K562 (cell line): ENCODE results near the gene RBMS3. TPM values are rescaled to one million over a fixed set of nuclear protein-coding genes. Genes with fewer than 3 reads are reported as not detected.

Experiments
- ATAC-seq: fragments of 200-7000 bp; cut with Tn5 transposase; 3 replicates; pipeline ENCODE4 v1.9.1; 2020; ENCODE audit warnings: moderate library complexity
- BruUV-seq: library from RNA; stranded (reverse); fragments of 400-500 nt; replicated peaks from 2 replicates; lab custom pipeline; 2021; lab: Mats Ljungman, UMichigan
- CTCF ChIA-PET: fragments of 300-600 bp; formaldehyde crosslinking; extraction: SDS; loops from one replicate; lab custom pipeline; 2021; ENCODE audit warnings: low intra/inter-chr PET ratio; lab: Yijun Ruan, JAX
- POLR2A ChIA-PET: fragments of 300-600, 350-650 bp; sonication (Branson Sonifier 250); formaldehyde crosslinking; extraction: SDS; loops from one replicate; lab custom pipeline; 2021; ENCODE audit warnings: antibody characterized with exemption, inconsistent platforms; lab: Yijun Ruan, JAX
- DNase-seq, 4 experiments: peaks; one replicate each; pipeline versions ENCODE4 v3.0.0 to v3.0.0-alpha.2; 2011 to 2018; ENCODE audit warnings: low spot score in 3 of 4, mixed read lengths in 3 of 4; ENCODE audit errors: extremely low read depth in 1 of 4
- FAIRE-seq: peaks from 2 replicates; lab custom pipeline; 2011; peaks lifted over from hg19 to GRCh38; lab: Jason Lieb, UNC
- H2AFZ ChIP-seq: 2 replicates; pipeline ENCODE4 v1.6.0; 2011; ENCODE audit warnings: low read depth, low read length, control low read depth, inconsistent platforms
- H3K27ac ChIP-seq: fragments of 200-600 bp; 3 replicates; pipeline ENCODE4 v1.8.0; 2011; ENCODE audit warnings: low read depth, mild to moderate bottlenecking, control low read depth, inconsistent platforms, low read length, moderate library complexity, mixed read lengths; ENCODE audit errors: extremely low read depth
- H3K27me3 ChIP-seq, 2 experiments: fragments of 300-600 bp in 1 of 2; 2 replicates in 1 of 2; 3 replicates in 1 of 2; pipeline versions ENCODE4 v1.6.0 to v1.8.0; 2011; ENCODE audit warnings: inconsistent platforms in 2 of 2, low read length in 2 of 2, mild to moderate bottlenecking in 1 of 2, mixed read lengths in 1 of 2, moderate library complexity in 1 of 2; ENCODE audit not compliant: control insufficient read depth in 2 of 2, insufficient read depth in 2 of 2
- H3K36me3 ChIP-seq: fragments of 300-600 bp; 3 replicates; pipeline ENCODE4 v1.8.0; 2011; ENCODE audit warnings: mild to moderate bottlenecking, low read length, inconsistent platforms; ENCODE audit not compliant: control insufficient read depth, insufficient read depth
- H3K4me1 ChIP-seq, 2 experiments: fragments of 200-600 bp in 1 of 2; replicated peaks in 1 of 2; 2 replicates in 1 of 2; 3 replicates in 1 of 2; pipeline versions ENCODE4 v1.5.1 to v1.8.0; 2011; ENCODE audit warnings: inconsistent platforms in 2 of 2, low read length in 2 of 2, mild to moderate bottlenecking in 1 of 2, mixed read lengths in 1 of 2, moderate library complexity in 1 of 2; ENCODE audit not compliant: control insufficient read depth in 2 of 2, insufficient read depth in 2 of 2
- H3K4me2 ChIP-seq: 2 replicates; pipeline ENCODE4 v1.6.1; 2011; ENCODE audit warnings: low read length, control low read depth, inconsistent platforms, mixed read lengths; ENCODE audit not compliant: insufficient read depth
- H3K4me3 ChIP-seq: fragments of 200-600 bp; sonication (generic), shearing (Covaris generic); 2 replicates; pipeline ENCODE4 v1.5.1; 2016; ENCODE audit warnings: control low read depth, inconsistent platforms
- H3K79me2 ChIP-seq: fragments of 200-600 bp; 3 replicates; pipeline ENCODE4 v1.8.0; 2011; ENCODE audit warnings: low read length, inconsistent platforms; ENCODE audit not compliant: control insufficient read depth, insufficient read depth
- H3K9ac ChIP-seq, 2 experiments: 2 replicates each; pipeline versions ENCODE4 v1.6.0 to v1.6.1; 2011; ENCODE audit warnings: low read depth in 2 of 2, low read length in 2 of 2, control low read depth in 1 of 2, inconsistent platforms in 1 of 2, mild to moderate bottlenecking in 1 of 2, mixed read lengths in 1 of 2; ENCODE audit not compliant: insufficient read depth in 1 of 2
- H3K9me1 ChIP-seq: one replicate; pipeline ENCODE4 v1.6.0; 2011; ENCODE audit warnings: inconsistent platforms, mild to moderate bottlenecking, low read length, moderate library complexity; ENCODE audit not compliant: control insufficient read depth, insufficient read depth
- H3K9me3 ChIP-seq: replicated peaks from 2 replicates; pipeline ENCODE4 v1.5.1; 2011; ENCODE audit warnings: low read depth, low read length, inconsistent platforms; ENCODE audit not compliant: control insufficient read depth, insufficient read depth
- H4K20me1 ChIP-seq: replicated peaks from 2 replicates; pipeline ENCODE4 v1.6.1; 2011; ENCODE audit warnings: low read length, inconsistent platforms, mixed read lengths; ENCODE audit not compliant: control insufficient read depth, insufficient read depth
- CXXC5 ChIP-seq: fragments of 250-450 bp; sonication (Bioruptor Pico); IDR thresholded peaks from 2 replicates; pipeline ENCODE4 v1.8.0; 2022; ENCODE audit warnings: inconsistent platforms, mild to moderate bottlenecking, moderate library complexity
- HES1 ChIP-seq: fragments of 450-650 bp; IDR thresholded peaks from 2 replicates; pipeline ENCODE4 v1.6.1; 2016; ENCODE audit warnings: low read depth, mild to moderate bottlenecking, moderate library complexity
- HNRNPUL1 ChIP-seq: fragments of 200-400 bp; formaldehyde crosslinking; IDR thresholded peaks from 2 replicates; pipeline ENCODE4 v1.6.1; 2017; ENCODE audit warnings: low read length
- PHF20 ChIP-seq: fragments of 450-650 bp; IDR thresholded peaks from 2 replicates; pipeline ENCODE4 v1.6.1; 2018; ENCODE audit not compliant: partially characterized antibody
- SETDB1 ChIP-seq: IDR thresholded peaks from one replicate; pipeline ENCODE4 v1.6.1; 2012; ENCODE audit warnings: low read length, control low read depth, inconsistent platforms
- SRF ChIP-seq, 2 experiments: fragments of 250-450, 450-650 bp in 1 of 2; sonication (Bioruptor Pico) in 1 of 2; sonication (generic) in 1 of 2; formaldehyde crosslinking; IDR thresholded peaks; 2 replicates each; pipeline versions ENCODE4 v1.5.0 to v1.5.1; 2020 to 2022; ENCODE audit warnings: mild to moderate bottlenecking in 1 of 2, missing genetic modification reagents in 1 of 2
- ZNF143 ChIP-seq: sonication (generic); formaldehyde crosslinking; IDR thresholded peaks from 2 replicates; pipeline ENCODE4 v1.9.0; 2022; ENCODE audit warnings: mild to moderate bottlenecking, missing genetic modification reagents
- ZNF41 ChIP-seq: fragments of 250-450 bp; sonication (Bioruptor Pico); conservative IDR thresholded peaks from 2 replicates; pipeline ENCODE4 v1.4.0; 2020; ENCODE audit warnings: mild to moderate bottlenecking
- WGBS: fragments of 100-300 bp; shearing (Covaris generic); methylation state at CpG from one replicate; pipeline ENCODE4 v1.1.6; 2016; ENCODE audit warnings: low coverage, mixed read lengths; ENCODE audit not compliant: insufficient coverage; ENCODE audit errors: missing lambda C conversion rate; 5-methylcytosine and 5-hydroxymethylcytosine counted together
- in situ Hi-C: fragments of 300-500 bp; cut with MboI; formaldehyde crosslinking; loops from 4 replicates; pipeline ENCODE4 v1.15.0; 2018; ENCODE audit warnings: inconsistent platforms, mixed read lengths
- intact Hi-C: fragments of 100-400 bp; cut with micrococcal nuclease; formaldehyde crosslinking; loops from 2 replicates; pipeline ENCODE4 v1.14.2; 2022
- polyA plus RNA-seq, 8 experiments: library from polyadenylated mRNA; depleted of rRNA in 4 of 8; stranded (reverse) in 5 of 8; unstranded in 3 of 8; fragments of >200 nt; fragmentation: Nextera tagmentation in 2 of 8; fragmentation: Illumina TruSeq in 1 of 8; extraction: Ambion mirVana in 2 of 8; extraction: Trizol in 1 of 8; gene quantifications; 2 replicates each; pipeline versions ENCODE4 v1.2.1 to v1.2.3, GENCODE V29; 2011 to 2014; ENCODE audit warnings: inconsistent platforms in 1 of 8, missing spikeins in 1 of 8
- total RNA-seq, 7 experiments: library from RNA; depleted of rRNA in 6 of 7; stranded (reverse); fragments of >200 nt in 6 of 7; fragmentation: Illumina TruSeq in 2 of 7; extraction: Trizol in 2 of 7; gene quantifications; 2 replicates each; pipeline versions ENCODE4 v1.2.1 to v1.2.3, GENCODE V29; 2011 to 2021; ENCODE audit warnings: low replicate concordance in 1 of 7
- TF ChIP-seq, protein P1 (sequence below): fragments of 450-650 bp; IDR thresholded peaks from 2 replicates; pipeline ENCODE4 v1.6.1; 2017; ENCODE audit warnings: antibody characterized with exemption, mild to moderate bottlenecking
- TF ChIP-seq, protein P2 (sequence below): fragments of 200-800 bp; sonication (Bioruptor generic); IDR thresholded peaks from 2 replicates; pipeline ENCODE4 v1.6.1; 2016; ENCODE audit warnings: missing genetic modification characterization, missing compliant biosample characterization

The RBMS3 gene
- total and polyA plus RNA-seq, 9 of the 15 experiments (the other 6 are each of a cell fraction or from before 2014, with no cell fraction given), result 0.20 TPM; not detected in 8

- H3K4me2 ChIP-seq, result no peak overlapping the region
- intact Hi-C loops, result no loop called here
- no peaks in the 10 kb centered on the region for H3K36me3 ChIP-seq
- TF ChIP-seq HES1, result no peak
- no peak for TF ChIP-seq ZNF41 (CRISPR knock-in tag)
- TF ChIP-seq PHF20, result no peak
- no peak for TF ChIP-seq CXXC5 (CRISPR knock-in tag)
- TF ChIP-seq, protein P1, sequence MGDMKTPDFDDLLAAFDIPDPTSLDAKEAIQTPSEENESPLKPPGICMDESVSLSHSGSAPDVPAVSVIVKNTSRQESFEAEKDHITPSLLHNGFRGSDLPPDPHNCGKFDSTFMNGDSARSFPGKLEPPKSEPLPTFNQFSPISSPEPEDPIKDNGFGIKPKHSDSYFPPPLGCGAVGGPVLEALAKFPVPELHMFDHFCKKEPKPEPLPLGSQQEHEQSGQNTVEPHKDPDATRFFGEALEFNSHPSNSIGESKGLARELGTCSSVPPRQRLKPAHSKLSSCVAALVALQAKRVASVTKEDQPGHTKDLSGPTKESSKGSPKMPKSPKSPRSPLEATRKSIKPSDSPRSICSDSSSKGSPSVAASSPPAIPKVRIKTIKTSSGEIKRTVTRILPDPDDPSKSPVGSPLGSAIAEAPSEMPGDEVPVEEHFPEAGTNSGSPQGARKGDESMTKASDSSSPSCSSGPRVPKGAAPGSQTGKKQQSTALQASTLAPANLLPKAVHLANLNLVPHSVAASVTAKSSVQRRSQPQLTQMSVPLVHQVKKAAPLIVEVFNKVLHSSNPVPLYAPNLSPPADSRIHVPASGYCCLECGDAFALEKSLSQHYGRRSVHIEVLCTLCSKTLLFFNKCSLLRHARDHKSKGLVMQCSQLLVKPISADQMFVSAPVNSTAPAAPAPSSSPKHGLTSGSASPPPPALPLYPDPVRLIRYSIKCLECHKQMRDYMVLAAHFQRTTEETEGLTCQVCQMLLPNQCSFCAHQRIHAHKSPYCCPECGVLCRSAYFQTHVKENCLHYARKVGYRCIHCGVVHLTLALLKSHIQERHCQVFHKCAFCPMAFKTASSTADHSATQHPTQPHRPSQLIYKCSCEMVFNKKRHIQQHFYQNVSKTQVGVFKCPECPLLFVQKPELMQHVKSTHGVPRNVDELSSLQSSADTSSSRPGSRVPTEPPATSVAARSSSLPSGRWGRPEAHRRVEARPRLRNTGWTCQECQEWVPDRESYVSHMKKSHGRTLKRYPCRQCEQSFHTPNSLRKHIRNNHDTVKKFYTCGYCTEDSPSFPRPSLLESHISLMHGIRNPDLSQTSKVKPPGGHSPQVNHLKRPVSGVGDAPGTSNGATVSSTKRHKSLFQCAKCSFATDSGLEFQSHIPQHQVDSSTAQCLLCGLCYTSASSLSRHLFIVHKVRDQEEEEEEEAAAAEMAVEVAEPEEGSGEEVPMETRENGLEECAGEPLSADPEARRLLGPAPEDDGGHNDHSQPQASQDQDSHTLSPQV, result no peak
- no peak for TF ChIP-seq HNRNPUL1
- no peak for TF ChIP-seq SRF (CRISPR knock-in tag; IDR thresholded peaks at IDR 0.05)
- TF ChIP-seq, protein P2, sequence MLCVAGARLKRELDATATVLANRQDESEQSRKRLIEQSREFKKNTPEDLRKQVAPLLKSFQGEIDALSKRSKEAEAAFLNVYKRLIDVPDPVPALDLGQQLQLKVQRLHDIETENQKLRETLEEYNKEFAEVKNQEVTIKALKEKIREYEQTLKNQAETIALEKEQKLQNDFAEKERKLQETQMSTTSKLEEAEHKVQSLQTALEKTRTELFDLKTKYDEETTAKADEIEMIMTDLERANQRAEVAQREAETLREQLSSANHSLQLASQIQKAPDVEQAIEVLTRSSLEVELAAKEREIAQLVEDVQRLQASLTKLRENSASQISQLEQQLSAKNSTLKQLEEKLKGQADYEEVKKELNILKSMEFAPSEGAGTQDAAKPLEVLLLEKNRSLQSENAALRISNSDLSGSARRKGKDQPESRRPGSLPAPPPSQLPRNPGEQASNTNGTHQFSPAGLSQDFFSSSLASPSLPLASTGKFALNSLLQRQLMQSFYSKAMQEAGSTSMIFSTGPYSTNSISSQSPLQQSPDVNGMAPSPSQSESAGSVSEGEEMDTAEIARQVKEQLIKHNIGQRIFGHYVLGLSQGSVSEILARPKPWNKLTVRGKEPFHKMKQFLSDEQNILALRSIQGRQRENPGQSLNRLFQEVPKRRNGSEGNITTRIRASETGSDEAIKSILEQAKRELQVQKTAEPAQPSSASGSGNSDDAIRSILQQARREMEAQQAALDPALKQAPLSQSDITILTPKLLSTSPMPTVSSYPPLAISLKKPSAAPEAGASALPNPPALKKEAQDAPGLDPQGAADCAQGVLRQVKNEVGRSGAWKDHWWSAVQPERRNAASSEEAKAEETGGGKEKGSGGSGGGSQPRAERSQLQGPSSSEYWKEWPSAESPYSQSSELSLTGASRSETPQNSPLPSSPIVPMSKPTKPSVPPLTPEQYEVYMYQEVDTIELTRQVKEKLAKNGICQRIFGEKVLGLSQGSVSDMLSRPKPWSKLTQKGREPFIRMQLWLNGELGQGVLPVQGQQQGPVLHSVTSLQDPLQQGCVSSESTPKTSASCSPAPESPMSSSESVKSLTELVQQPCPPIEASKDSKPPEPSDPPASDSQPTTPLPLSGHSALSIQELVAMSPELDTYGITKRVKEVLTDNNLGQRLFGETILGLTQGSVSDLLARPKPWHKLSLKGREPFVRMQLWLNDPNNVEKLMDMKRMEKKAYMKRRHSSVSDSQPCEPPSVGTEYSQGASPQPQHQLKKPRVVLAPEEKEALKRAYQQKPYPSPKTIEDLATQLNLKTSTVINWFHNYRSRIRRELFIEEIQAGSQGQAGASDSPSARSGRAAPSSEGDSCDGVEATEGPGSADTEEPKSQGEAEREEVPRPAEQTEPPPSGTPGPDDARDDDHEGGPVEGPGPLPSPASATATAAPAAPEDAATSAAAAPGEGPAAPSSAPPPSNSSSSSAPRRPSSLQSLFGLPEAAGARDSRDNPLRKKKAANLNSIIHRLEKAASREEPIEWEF (CRISPR knock-in tag), result no peak
- TF ChIP-seq SETDB1, result no peak
- no peak for TF ChIP-seq ZNF143
- in situ Hi-C loops, result no loop called here
- H3K4me1 ChIP-seq, result no peaks in the 10 kb centered on the region
- ChIA-PET POLR2A (no interaction called here), CTCF (no interaction called here)
- no peak for FAIRE-seq
- no peaks in the 10 kb centered on the region; the same call in 1 of the 2 replicates for H3K9me3 ChIP-seq
- DNase-seq, result no peak
- 3% methylated on average over 3 of the region's 3 CpGs for WGBS
- no peaks in the 10 kb centered on the region for H3K79me2 ChIP-seq
- H3K9ac ChIP-seq, result no peak overlapping the region
- ATAC-seq, result no peak
- H3K4me3 ChIP-seq, result no peak overlapping the region
- H2AFZ ChIP-seq, result no peak overlapping the region
- no TSS peak for BruUV-seq
- H4K20me1 ChIP-seq, result no peaks in the 10 kb centered on the region
- H3K27me3 ChIP-seq, result no peaks in the 10 kb centered on the region
- no peaks in the 10 kb centered on the region for H3K9me1 ChIP-seq
- H3K27ac ChIP-seq, result no peak overlapping the region
Measured at GRCh38 chr3:29534006-29534405, 253.1 kb downstream of the RBMS3 start.
